RCC 7860 (cell line): Measurements from ENCODE around the gene MTHFD2L.

ENCODE experiments used
- DNase-seq: peaks from one replicate; pipeline ENCODE4 v3.0.0-alpha.2; 2015; ENCODE audit warnings: low spot score
- FAIRE-seq: peaks from 2 replicates; lab custom pipeline; 2012; peaks lifted over from hg19 to GRCh38; lab: Jason Lieb, UNC

MTHFD2L gene

GRCh38 chr4:74235135-74235534 is 77.2 kb downstream of the MTHFD2L start:
- FAIRE-seq (no peak), DNase-seq (no peak)

DNA sequence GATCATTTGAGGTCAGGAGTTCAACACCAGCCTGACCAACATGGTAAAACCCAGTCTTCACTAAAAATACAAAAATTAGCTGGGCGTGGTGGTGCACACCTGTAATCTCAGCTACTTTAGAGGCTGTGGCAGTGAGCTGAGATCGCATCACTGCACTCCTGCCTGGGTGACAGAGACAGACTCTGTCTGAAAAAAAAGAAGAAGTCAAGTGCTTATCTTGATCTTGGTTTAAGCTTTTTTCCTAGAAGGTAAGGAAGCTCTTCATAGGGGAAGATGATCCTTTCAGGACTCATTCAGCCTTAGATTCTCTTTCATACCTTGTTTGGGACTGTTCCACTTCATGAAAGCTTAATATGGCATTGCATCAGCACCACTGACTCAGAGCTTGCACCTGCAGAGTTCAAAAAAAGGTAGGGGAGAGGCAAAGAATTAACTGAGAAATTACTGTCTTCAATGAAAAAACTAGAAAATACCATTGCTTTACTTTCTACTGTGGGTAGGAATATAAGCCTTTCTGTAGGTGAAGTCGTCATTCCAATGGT is 79.6 kb downstream of the MTHFD2L start:
- FAIRE-seq (no peak), DNase-seq (no peak)

DNA sequence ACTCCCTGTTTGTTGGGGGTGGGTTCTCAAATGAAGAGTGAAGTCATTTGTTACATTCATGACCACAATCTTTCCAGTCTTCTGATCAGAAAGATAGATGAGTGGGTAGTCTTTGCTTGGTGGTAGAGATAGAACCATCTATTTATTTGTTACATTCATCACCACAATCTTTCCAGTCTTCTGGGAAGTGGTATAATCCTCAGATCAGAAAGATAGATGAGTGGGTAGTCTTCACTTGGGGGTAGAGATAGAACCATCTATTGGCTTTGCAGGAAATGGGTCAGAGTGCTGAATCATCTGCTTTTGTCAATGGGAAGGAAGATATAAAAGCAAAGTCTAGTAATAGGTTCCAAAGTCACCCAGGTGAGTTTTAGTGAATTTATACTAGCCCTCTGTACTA is 86.1 kb downstream of the MTHFD2L start:
- no peak for DNase-seq
- FAIRE-seq: no peak

DNA sequence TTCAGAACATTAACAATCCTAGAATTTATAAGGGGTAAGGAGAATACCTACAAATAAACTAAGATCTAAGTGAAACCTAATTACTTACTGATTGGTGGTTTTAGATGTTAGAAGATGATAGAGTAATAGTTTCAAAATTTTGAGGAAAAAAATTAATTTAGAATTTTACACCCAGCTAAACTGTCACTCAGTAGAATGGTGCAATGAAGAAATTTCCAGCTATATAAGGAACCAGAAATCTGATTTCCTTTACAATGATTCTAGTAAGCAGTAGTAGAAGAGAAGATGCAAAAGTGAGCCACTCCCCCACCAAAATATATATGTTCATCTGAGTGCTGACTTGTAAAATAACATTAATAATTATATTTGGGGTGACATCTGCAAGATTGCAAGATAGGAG is 95.0 kb downstream of the MTHFD2L start:
- FAIRE-seq: no peak
- no peak for DNase-seq

DNA sequence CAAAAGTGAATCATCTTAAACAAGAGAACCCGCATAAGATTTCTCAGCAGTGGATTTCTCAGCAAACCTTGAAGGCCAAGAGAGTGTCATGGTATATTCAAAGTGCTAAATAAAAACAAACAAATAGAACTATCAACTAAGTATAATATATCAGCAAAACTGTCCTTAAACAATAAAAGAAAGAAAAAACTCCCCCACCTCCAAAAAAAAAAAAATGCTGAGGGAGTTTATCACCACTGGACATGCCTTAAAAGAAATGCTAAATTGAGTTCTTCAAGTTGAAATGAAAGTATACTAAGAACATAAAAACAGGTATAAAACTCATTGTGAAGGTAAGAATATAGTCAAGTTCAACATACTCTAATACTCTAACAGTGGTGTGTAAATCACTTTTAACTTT is 96.5 kb downstream of the MTHFD2L start:
- DNase-seq (no peak), FAIRE-seq (no peak)

DNA sequence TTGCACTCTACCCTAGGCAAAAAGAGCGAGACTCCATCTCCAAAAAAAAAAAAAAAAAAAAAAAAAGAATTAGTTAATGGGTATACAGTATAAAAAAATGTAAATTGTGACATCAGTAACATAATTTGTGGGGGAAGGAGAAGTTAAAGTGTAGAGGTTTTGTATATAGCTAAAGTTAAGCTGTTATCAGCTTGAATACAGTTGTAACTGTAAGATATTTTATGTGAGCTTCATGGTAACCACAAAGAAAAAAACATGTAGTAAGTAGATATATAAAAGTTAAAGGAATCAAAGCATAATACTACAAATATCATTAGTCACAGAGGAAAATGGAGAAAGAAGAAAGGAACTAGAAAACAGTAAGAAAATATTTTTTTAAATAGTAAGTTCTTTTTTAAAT is 97.2 kb downstream of the MTHFD2L start:
- FAIRE-seq: no peak
- DNase-seq: no peak

DNA sequence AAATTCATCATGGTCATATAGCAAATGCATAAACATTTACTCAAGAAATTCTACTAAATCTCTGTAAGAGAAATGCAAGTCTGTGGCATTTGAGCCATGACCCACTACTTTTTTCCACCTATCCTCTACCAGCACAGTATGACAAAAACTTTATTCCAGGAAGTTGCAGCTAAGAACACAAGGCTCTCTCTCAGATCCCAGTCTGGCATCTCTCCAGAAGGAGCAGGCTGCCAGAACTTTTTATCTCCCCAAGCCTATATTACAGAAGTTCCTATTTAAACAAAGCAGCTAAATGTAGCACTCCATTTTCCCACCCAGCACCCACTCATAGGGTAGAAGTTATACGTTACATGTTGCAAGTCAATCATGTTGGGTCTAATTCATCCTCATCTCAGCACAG is 101.0 kb downstream of the MTHFD2L start:
- FAIRE-seq: no peak
- no peak for DNase-seq

- FAIRE-seq: no peak
- DNase-seq: no peak
These were observed 102.1 kb downstream of the MTHFD2L start for GRCh38 chr4:74260036-74260435.

- DNase-seq: no peak
- FAIRE-seq: no peak
These were observed 104.6 kb downstream of the MTHFD2L start for GRCh38 chr4:74262522-74262921.

- FAIRE-seq (no peak), DNase-seq (no peak)
These were observed 105.6 kb downstream of the MTHFD2L start for GRCh38 chr4:74263551-74263950.

GRCh38 chr4:74266081-74266480 is 108.2 kb downstream of the MTHFD2L start:
- FAIRE-seq (no peak), DNase-seq (no peak)

DNA sequence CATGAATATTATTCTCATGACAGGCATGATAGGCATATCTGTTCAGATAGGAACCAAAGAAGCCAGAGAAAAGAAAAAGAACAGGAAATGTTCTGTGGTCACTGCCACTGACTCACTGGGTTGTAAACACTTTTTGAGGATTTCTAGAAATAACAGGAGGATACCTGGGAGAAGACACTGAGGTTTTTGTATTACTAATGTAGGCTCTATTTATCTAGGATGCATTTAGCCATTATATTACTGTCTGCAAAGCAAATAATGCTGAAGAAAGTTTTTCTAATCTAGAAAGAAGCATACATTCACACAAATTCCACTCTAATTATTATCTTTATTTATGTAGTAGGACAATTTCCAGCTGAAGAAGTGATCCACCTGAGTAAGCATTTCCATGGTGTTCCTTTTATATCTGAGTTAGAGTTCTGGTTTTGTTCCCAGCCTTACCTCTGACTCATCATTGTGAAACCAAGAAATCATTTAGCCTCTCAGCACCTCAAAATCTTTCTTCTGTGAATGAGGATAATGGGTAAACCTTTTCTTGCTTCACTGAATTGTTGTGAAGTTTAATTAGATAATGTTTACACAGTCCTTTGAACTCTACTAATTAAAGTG is 110.2 kb downstream of the MTHFD2L start:
- peak; percentile 71 for DNase-seq
- peak; percentile 97 for FAIRE-seq

GRCh38 chr4:74268643-74269042 is 110.7 kb downstream of the MTHFD2L start:
- no peak for DNase-seq
- no peak for FAIRE-seq

DNA sequence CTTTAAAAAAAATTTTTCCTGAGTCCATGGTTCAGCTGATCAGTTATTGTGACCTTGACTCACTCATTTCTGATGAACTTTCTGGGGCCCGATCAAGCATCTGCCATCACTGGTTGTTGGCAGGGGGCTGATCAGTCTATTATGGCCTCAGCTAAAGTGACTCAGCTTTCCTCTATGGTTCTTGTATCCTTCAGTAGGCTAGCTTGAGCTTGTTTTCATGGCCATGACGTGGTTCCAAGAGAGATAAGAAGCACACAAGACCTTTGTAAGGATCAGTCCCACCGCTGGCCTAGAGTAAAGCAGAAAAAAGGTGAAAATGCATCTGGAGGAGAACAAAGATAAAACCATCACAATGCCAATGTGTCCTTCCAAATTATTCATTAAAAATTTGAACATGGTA is 120.6 kb downstream of the MTHFD2L start:
- FAIRE-seq: no peak

GRCh38 chr4:74279716-74280115 is 121.8 kb downstream of the MTHFD2L start:
- FAIRE-seq: no peak
- no peak for DNase-seq

More for the DNA sequence above, 120.6 kb downstream of the MTHFD2L start:
- no peak for DNase-seq

GRCh38 chr4:74282926-74283325 is 125.0 kb downstream of the MTHFD2L start:
- DNase-seq: no peak
- no peak for FAIRE-seq

DNA sequence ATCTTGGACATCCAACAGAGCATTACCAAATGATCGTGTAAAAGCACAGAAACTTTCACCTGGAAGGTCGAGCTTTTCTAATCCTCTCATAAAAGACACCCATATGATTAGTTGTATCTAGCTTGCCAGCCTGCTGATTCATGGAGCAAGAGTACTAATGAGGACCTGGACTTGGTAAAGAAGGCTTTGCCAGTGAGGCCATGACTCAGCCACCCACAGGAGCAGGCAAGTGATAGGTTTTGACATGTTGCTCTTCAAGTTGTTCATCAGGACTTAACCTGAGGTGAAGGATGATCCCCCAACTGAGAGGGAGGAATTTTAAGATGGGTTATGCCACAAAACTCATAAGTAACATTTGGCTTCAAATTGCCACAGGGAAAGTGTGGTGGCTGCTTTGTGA is 125.7 kb downstream of the MTHFD2L start:
- DNase-seq (peak; percentile 79), FAIRE-seq (peak; percentile 92)

DNA sequence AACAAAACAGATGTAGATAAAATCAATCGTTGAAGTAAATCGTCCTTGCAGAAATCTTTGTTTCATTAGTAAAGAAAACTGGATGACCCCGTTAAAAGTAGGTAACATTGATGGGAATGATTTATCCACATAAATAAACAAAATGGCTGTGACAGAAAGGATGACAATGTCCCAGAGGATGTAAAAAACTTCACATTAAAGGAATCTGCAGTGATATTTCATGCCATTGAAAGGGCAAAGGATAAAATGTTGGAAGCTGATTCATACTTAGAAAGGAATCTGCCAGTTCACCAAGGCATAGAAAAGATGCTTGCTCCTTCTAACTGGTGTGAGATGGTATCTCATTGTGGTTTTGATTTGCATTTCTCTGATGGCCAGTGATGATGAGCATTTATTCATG is 126.1 kb downstream of the MTHFD2L start:
- DNase-seq: peak; percentile 86
- FAIRE-seq: no peak

DNA sequence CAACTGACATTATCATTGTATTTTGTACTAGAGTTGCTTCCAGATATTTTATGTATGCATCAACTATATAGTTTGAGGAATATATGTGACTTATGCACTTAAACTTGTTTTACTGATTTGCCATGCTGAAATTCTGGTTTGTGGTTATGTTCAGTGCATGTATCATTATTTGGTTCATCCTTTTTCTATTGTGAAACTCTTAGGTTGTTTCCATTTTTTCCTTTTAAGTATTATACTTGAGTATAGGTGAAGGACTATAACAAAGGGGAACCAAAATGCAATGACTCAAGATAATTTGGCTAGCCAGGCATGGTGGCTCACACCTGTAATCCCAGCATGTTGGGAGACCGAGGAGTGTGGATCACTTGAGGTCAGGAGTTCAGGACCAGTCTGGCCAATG is 129.2 kb downstream of the MTHFD2L start:
- FAIRE-seq: no peak
- DNase-seq: no peak

GRCh38 chr4:74287791-74288190 is 129.9 kb downstream of the MTHFD2L start:
- no peak for DNase-seq
- no peak for FAIRE-seq

- DNase-seq (no peak), FAIRE-seq (no peak)
These were observed 133.6 kb downstream of the MTHFD2L start for GRCh38 chr4:74291471-74291870.

DNA sequence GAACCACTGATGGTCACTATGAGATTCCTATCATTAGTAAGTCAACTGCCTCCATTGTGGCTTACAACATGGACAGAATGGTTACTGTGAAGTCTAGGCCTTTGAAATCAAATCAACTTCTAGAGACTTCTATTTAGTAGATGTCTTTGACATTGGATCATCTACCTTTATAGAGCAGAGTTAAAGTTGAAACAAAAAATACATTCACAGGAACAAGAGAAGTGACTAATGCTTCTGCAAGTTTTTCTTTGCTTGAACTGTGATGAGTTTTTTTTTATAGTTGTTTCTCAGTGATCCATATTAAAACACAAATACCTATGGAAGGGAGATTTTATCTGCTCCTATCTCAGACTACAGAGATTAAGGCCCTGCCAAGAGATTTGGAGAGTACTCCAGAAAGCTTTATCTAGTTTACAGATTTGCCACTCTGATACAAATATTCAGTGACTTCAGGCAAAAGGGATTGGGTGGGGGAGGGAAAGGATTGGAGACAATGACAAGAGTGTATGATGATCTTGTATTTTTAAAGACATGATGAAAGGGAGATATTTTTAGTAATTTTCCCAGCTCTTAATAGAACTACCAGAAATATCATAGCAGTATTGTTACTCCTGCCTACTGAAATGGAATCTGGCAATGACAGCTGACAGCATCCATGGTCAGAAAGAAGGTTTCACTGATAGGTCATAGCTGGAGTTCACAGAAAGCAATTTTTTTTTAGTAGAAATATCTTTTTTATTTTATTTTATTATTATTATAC is 134.4 kb downstream of the MTHFD2L start:
- FAIRE-seq (peak; percentile 48), DNase-seq (peak; percentile 12)
